ENCODE measurements around the gene SEC23IP. TPM values are rescaled to one million over a fixed set of nuclear protein-coding genes. Genes with fewer than 3 reads are reported as not detected.

Gene SEC23IP
- total RNA-seq, 1 donor from 2014 or later: 58.6 TPM

GRCh38 chr10:119852822-119853221 lies 39.7 kb upstream of the SEC23IP start:
- Histone ChIP-seq H3K4me1 (no peaks in the 10 kb centered on the region), H3K4me3 (no peak overlapping the region), H3K27ac (no peak overlapping the region), H3K27me3 (no peaks in the 10 kb centered on the region), H3K36me3 (peaks cover 85% of the 10 kb centered on the region), H3K9me3 (no peaks in the 10 kb centered on the region)
- no peak for ATAC-seq
- TF ChIP-seq CTCF (IDR thresholded peaks at IDR 0.05): no peak
- no peak for DNase-seq
- intact Hi-C loops (cut with DNase I): no loop called here

GRCh38 chr10:119853574-119853973 lies 39.0 kb upstream of the SEC23IP start:
- ATAC-seq (no peak), DNase-seq (no peak)
- Histone ChIP-seq H3K27me3 (no peaks in the 10 kb centered on the region), H3K4me3 (no peak overlapping the region), H3K4me1 (no peaks in the 10 kb centered on the region), H3K27ac (no peak overlapping the region), H3K36me3 (peaks cover 85% of the 10 kb centered on the region), H3K9me3 (no peaks in the 10 kb centered on the region)
- intact Hi-C loops (cut with DNase I): no loop called here
- TF ChIP-seq CTCF (IDR thresholded peaks at IDR 0.05): no peak

- no peaks in the 10 kb centered on the region for H3K9me3 ChIP-seq
- DNase-seq (no peak), ATAC-seq (no peak)
- no peaks in the 10 kb centered on the region for H3K4me1 ChIP-seq
- no peak for TF ChIP-seq CTCF (IDR thresholded peaks at IDR 0.05)
- no peak overlapping the region for H3K4me3 ChIP-seq
- no peak overlapping the region for H3K27ac ChIP-seq
- no peaks in the 10 kb centered on the region for H3K27me3 ChIP-seq
- peaks cover 51% of the 10 kb centered on the region for H3K36me3 ChIP-seq
- intact Hi-C loops (cut with DNase I): loop anchor here (5.0 kb wide), 1 partner anchor 106 kb away; no protein-coding TSS in a partner anchor
Observed at GRCh38 chr10:119858063-119858462, 34.5 kb upstream of the SEC23IP start.

GRCh38 chr10:119859420-119860258 lies 32.9 kb upstream of the SEC23IP start:
- H3K4me1 ChIP-seq: no peaks in the 10 kb centered on the region
- ATAC-seq (peak; percentile 43), DNase-seq (no peak)
- H3K36me3 ChIP-seq: peaks cover 35% of the 10 kb centered on the region
- TF ChIP-seq CTCF (IDR thresholded peaks at IDR 0.05): peak; percentile 65
- H3K27ac ChIP-seq: no peak overlapping the region
- H3K4me3 ChIP-seq: no peak overlapping the region
- no peaks in the 10 kb centered on the region for H3K9me3 ChIP-seq
- H3K27me3 ChIP-seq: no peaks in the 10 kb centered on the region
- intact Hi-C loops (cut with DNase I): loop anchor here (5.0 kb wide), 1 partner anchor 107 kb away; no protein-coding TSS in a partner anchor

GRCh38 chr10:119860866-119861607 lies 31.5 kb upstream of the SEC23IP start:
- Histone ChIP-seq H3K36me3 (peaks cover 25% of the 10 kb centered on the region), H3K27me3 (no peaks in the 10 kb centered on the region), H3K9me3 (no peaks in the 10 kb centered on the region), H3K4me1 (no peaks in the 10 kb centered on the region), H3K27ac (no peak overlapping the region), H3K4me3 (no peak overlapping the region)
- no peak for TF ChIP-seq CTCF (IDR thresholded peaks at IDR 0.05)
- intact Hi-C loops (cut with DNase I): no loop called here
- ATAC-seq (no peak), DNase-seq (no peak)

Measured in upper lobe of right lung (tissue), 1 donor.